GM19240 (cell line): ENCODE results near the gene TPGS2.
"Not testable (repeated sequence)": the region's sequence is repeated elsewhere in the genome, so short reads cannot be mapped to it uniquely, and the experiment has no call there.

Source experiments
- DNase-seq: peaks from one replicate; pipeline ENCODE4 v3.0.0; 2011; ENCODE audit warnings: low spot score; ENCODE audit not compliant: insufficient read length

The TPGS2 gene

DNA sequence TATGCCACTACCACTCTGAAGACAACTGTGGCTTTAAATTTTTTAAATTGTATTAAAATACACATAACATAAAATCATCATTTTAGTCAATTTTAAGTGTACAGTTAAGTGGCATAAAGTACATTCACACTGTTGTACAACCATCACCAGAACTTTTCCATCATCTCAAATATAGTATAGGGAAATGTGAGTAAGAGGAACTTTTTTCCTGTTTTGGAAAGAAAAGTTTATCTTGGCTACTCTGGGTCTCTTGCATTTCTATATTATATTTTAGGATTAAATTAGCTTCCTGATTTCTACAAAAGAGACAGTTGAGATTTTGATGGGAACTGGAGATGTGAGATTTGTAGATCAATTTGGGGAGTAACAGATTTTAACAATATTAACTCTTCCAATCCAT lies 3.3 kb downstream of the TPGS2 start:
- no peak for DNase-seq

- no peak for DNase-seq
These were observed 7.1 kb downstream of the TPGS2 start for GRCh38 chr18:36821681-36822080.

- DNase-seq = no peak
These were observed 9.2 kb downstream of the TPGS2 start for GRCh38 chr18:36819621-36820020.

DNA sequence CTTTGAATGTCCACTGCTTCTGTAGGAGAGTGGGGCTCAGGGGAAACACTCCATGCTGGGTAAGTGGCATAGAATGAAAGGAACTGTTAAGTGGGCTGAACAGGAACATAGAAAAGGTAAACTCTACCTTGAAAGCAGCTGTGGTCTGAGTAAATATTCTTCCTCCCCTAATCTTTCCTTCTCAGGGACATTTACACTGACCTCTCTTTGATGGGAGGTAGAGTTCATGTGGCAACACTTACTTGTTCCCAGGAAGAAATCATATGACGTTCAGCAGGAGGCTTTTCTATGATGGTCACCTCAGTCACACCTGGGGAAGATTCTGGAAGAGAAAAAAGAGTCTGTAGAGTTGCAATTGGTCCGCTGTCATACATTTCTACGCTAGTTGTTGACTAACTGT lies 10.2 kb downstream of the TPGS2 start:
- no peak for DNase-seq

GRCh38 chr18:36817039-36817438 lies 11.8 kb downstream of the TPGS2 start:
- DNase-seq = no peak

GRCh38 chr18:36816096-36816495 lies 12.7 kb downstream of the TPGS2 start:
- DNase-seq = not testable (repeated sequence)

- DNase-seq = no peak
These were observed 13.8 kb downstream of the TPGS2 start for GRCh38 chr18:36814994-36815393.

DNA sequence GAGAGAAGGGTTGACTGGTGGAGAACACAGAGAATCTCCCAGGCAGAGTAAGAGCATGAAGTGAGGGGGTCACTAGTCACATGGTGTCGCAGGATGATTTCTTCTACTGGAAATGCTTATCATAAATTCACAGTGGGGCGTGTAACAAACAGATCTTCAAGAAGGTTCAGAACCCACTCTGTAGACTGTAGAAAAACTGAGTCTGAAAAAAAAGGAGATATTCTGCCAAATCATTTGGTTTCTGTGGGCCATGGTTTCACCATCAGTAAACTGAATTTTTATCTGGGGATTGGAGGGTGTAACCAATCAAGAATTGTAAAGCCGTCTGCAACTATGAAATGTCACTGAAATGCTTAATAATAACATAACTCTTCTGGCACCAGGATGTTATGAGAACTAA lies 15.0 kb downstream of the TPGS2 start:
- no peak for DNase-seq

DNA sequence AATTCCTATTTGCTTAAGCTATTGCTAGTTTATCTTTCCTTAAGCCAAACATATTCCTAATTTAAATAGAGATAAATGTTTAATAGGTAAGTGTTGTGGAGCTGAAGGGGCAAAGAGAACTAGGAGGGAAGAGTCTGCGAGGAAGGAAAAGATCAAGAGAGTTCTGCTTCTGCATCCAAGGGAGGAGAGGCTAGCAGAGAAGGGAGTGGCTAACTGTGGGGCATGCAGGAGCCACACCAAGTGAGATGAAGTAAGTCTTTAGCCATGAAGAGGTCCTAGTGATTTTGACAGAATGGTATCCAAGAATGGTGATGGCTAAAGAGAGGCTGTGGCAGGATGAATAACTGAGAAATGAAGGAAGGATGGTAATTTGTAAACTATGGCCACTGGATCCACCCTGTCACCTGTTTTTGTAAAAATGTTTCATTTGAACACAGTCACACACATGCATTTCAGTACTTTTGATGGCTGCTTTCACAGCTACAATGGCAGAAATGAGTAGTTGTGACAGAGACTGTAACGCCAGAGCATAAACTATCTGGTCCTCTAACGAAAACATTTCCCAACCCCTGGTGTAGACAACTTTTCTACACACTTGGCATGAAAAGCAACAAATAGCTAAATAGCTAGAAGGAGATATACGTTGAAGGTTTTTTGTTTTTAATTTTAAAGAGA lies 15.6 kb downstream of the TPGS2 start:
- no peak for DNase-seq

- no peak for DNase-seq
These were observed 16.1 kb downstream of the TPGS2 start for GRCh38 chr18:36812678-36813077.

GRCh38 chr18:36811955-36812354 lies 16.8 kb downstream of the TPGS2 start:
- DNase-seq = no peak

DNA sequence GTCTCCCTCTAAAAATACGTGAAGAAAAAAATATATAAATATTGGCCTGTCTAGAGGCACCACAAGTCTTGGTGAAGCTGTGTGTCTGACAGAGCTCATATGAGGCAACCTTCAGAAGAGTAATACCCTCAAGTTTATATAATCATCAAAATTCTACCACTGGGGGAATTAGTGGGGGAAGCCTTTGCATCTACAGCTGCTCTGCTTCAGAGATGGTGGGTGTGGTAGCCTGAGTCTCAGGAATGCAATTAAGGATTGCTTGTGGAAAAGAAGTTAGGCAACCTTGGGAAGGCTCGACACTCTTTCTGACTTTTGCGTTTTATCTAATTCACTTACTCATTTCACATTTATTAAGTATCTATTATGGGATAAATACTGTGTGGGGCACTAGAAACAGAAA lies 17.4 kb downstream of the TPGS2 start:
- no peak for DNase-seq

- DNase-seq = peak; percentile 42
These were observed 19.0 kb downstream of the TPGS2 start for GRCh38 chr18:36809590-36810381.

DNA sequence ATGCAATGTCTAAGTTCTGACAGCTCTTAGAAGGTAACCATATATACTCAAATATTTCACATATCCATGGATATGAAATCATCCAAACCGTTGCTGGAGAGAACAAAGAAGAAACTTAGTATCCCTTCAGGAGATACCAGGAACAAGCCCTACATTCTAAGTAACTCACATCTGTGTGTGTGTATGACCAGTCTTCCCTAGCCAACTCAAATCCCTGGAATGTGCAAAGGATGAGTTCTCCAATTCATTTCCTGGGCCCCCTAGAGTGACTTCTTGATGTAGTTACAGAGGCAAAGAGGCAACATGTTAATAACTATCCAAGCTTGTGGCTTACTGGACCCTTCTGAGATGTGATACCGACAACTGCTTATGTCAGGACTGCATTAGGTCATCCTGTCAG lies 20.1 kb downstream of the TPGS2 start:
- DNase-seq = no peak

DNA sequence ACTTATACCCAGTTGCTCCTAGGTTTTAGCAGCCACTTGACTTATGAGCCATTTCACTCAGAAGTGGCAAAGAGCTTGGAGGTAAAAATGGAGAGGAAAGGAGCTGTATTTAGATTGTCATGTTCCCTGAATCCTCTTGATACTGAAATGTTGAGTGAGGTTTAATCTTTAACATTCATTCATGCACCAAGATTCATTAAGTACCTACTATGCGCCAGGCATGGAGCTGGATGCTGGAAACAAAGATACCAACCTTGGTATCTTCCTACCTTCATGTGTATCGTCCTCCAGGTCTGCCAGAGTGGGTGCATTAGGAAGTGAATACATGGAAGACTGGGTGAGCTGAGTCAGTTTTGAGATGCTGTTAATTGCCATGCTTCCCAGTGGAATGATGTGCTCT lies 23.7 kb downstream of the TPGS2 start:
- no peak for DNase-seq

GRCh38 chr18:36798738-36799473 lies 29.9 kb downstream of the TPGS2 start:
- DNase-seq = no peak

DNA sequence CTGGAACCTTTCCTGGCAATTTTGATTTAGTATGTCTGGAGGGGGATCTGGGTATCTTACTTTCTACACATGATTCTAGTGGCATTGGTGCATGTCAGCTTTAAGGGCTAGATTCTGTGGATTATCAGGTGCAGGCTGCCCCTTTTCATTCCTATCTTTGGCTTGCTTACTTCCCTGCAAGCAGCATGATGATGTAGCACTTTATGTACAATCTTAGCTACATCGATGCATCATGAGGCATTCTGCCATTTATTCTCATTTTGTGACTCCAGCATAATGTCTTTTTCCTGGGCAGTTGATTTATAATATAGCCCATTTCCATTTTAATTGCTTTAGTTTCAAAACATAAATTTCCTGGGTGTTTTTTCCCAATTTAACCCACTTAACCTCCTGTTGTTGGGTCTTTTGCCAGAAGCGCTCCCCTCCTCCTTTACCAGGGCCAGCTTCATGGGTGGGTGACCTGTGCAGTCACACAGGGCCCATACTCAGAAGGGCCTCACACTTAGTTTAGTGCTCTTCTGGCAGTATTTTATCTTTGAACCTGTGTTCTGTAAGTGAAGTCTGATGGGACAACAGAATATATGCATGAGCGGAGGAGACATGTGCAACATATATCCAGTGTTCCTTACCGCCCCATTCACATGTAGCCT lies 36.0 kb downstream of the TPGS2 start:
- no peak for DNase-seq

GRCh38 chr18:36786686-36787085 lies 42.1 kb downstream of the TPGS2 start:
- no peak for DNase-seq

DNA sequence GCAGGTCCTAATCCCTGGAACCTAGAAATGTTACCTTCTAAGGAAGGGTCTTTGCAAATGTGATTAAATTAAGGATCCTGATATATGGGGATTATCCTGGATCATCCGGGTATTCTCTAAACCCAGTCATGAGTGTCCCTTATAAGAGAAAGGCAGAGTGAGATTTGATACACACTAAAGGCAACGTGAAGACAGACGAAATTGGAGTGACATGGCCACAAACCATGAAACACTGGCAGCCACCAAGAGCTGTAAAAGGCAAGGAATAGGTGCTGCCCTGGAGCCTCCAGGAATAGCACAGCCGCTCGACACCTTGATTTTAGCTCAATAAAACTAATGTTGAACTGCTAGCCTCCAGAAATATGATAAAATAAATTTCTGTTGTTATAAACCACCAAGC lies 45.0 kb downstream of the TPGS2 start:
- no peak for DNase-seq

- DNase-seq = no peak
These were observed 46.1 kb downstream of the TPGS2 start for GRCh38 chr18:36782710-36783109.

GRCh38 chr18:36780748-36781147 lies 48.1 kb downstream of the TPGS2 start:
- no peak for DNase-seq

DNA sequence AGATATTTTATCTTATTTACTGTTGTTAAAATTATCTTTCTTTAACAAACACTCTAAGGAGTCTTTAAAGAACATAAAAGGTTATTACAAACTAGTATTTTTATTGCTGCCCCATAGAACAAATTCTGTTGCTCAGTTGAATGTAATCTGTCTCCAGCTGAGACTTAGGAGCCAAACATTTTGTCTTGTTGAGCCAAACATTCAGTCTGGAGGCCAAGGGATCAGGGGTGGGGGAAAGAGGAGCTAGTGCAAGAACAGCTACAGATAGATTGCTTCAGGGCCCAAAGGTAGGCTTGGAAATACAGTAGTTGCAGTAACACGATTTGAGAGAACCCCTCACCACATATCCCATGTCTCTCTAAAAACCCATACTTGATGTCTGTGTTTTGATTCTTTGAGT lies 51.2 kb downstream of the TPGS2 start:
- DNase-seq = no peak
